Fibroblast of lung (primary cell): ENCODE results near the gene PPM1D.

Source experiments
- EZH2 ChIP-seq: IDR thresholded peaks from 2 replicates; pipeline ENCODE4 v1.5.1; 2012; ENCODE audit warnings: low read length, control low read depth, mild to moderate bottlenecking; ENCODE audit errors: missing control alignments
- TF ChIP-seq, protein P1 (sequence below), 2 donors: IDR thresholded peaks in 1 of 2; conservative IDR thresholded peaks in 1 of 2; 1 replicate in 1 of 2; 2 replicates in 1 of 2; pipeline ENCODE4 v1.5.1; 2011 to 2012; ENCODE audit warnings: low read length in 2 of 2, control low read depth in 1 of 2, inconsistent platforms in 1 of 2, low read depth in 1 of 2, mild to moderate bottlenecking in 1 of 2

DNA sequence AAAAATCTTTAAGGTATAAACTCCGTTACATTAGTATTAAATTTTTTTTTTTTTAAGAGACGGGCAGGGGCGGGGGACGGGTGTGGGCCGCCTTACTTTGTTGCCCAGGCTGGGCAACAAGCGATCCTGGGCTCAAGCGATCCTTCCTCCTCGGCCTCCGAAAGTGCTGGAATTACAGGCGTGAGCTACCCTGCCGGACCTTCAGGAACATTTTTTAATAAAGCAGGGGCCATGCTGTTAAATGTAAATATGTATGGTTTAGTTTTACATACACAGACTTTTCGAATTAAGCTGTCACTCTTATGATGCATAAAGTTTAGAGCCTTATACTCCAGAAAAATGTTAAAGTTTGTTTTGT, 2.4 kb downstream of the PPM1D start:
- TF ChIP-seq, protein P1, sequence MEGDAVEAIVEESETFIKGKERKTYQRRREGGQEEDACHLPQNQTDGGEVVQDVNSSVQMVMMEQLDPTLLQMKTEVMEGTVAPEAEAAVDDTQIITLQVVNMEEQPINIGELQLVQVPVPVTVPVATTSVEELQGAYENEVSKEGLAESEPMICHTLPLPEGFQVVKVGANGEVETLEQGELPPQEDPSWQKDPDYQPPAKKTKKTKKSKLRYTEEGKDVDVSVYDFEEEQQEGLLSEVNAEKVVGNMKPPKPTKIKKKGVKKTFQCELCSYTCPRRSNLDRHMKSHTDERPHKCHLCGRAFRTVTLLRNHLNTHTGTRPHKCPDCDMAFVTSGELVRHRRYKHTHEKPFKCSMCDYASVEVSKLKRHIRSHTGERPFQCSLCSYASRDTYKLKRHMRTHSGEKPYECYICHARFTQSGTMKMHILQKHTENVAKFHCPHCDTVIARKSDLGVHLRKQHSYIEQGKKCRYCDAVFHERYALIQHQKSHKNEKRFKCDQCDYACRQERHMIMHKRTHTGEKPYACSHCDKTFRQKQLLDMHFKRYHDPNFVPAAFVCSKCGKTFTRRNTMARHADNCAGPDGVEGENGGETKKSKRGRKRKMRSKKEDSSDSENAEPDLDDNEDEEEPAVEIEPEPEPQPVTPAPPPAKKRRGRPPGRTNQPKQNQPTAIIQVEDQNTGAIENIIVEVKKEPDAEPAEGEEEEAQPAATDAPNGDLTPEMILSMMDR (conservative IDR thresholded peaks at IDR 0.05 in 1 of 2, IDR thresholded peaks at IDR 0.05 in 1 of 2; ENCODE audit: low read depth in 1 of 2, low read length in 2 of 2), result no peak
- TF ChIP-seq EZH2, result no peak
